ENCODE data around the gene SLC51B. TPM values are rescaled to one million over a fixed set of nuclear protein-coding genes. Genes with fewer than 3 reads are reported as not detected.

The SLC51B gene
- total RNA-seq, 1 donor = not detected

GRCh38 chr15:65020419-65020818, 24.8 kb upstream of the SLC51B start:
- TF ChIP-seq, protein P1, sequence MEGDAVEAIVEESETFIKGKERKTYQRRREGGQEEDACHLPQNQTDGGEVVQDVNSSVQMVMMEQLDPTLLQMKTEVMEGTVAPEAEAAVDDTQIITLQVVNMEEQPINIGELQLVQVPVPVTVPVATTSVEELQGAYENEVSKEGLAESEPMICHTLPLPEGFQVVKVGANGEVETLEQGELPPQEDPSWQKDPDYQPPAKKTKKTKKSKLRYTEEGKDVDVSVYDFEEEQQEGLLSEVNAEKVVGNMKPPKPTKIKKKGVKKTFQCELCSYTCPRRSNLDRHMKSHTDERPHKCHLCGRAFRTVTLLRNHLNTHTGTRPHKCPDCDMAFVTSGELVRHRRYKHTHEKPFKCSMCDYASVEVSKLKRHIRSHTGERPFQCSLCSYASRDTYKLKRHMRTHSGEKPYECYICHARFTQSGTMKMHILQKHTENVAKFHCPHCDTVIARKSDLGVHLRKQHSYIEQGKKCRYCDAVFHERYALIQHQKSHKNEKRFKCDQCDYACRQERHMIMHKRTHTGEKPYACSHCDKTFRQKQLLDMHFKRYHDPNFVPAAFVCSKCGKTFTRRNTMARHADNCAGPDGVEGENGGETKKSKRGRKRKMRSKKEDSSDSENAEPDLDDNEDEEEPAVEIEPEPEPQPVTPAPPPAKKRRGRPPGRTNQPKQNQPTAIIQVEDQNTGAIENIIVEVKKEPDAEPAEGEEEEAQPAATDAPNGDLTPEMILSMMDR (IDR thresholded peaks at IDR 0.05; ENCODE audit: insufficient read depth, low read depth, low read length) = no peak
- DNase-seq (ENCODE audit: low read depth) = no peak
- H3K4me3 ChIP-seq (ENCODE audit: low read depth, low read length) = no peak overlapping the region

GRCh38 chr15:65021488-65021887, 23.7 kb upstream of the SLC51B start:
- no peak overlapping the region for H3K4me3 ChIP-seq (ENCODE audit: low read depth, low read length)
- TF ChIP-seq, protein P1 (IDR thresholded peaks at IDR 0.05; ENCODE audit: insufficient read depth, low read depth, low read length) = no peak
- no peak for DNase-seq (ENCODE audit: low read depth)

DNA sequence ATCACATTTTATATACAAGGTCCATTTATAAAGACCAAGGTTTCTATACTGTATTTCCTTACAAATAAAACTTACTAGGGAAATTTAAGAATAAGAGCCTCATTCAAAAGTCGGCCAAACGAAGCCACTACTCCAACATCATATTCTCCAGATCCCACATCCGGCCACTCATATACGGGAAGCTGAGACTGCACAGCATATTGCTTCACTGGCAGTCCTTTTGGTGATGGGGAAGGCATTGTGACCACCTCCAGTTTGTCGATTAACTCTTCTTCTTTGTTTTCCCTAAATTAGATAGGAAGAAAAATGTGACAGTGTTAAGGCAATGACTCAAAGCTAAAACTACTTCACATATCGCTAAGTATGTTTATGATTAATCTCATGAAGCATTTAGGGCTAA, 18.4 kb upstream of the SLC51B start:
- TF ChIP-seq, protein P1 (IDR thresholded peaks at IDR 0.05; ENCODE audit: insufficient read depth, low read depth, low read length) = no peak
- no peak for DNase-seq (ENCODE audit: low read depth)
- H3K4me3 ChIP-seq (ENCODE audit: low read depth, low read length) = no peak overlapping the region

- DNase-seq (ENCODE audit: low read depth) = no peak
- peak overlapping the region; percentile 12 for H3K4me3 ChIP-seq (ENCODE audit: low read depth, low read length)
- TF ChIP-seq, protein P1 (IDR thresholded peaks at IDR 0.05; ENCODE audit: insufficient read depth, low read depth, low read length) = no peak
These were observed 17.6 kb upstream of the SLC51B start for GRCh38 chr15:65027593-65027992.

- H3K4me3 ChIP-seq (ENCODE audit: low read depth, low read length) = peak overlapping the region; percentile 86
- DNase-seq (ENCODE audit: low read depth) = no peak
- TF ChIP-seq, protein P1 (IDR thresholded peaks at IDR 0.05; ENCODE audit: insufficient read depth, low read depth, low read length) = no peak
These were observed 16.8 kb upstream of the SLC51B start for GRCh38 chr15:65028338-65028737.

- DNase-seq (ENCODE audit: low read depth) = peak; percentile 76
- TF ChIP-seq, protein P1 (IDR thresholded peaks at IDR 0.05; ENCODE audit: insufficient read depth, low read depth, low read length) = no peak
- peak within 1 kb of the TSS; percentile 86 for H3K4me3 ChIP-seq (ENCODE audit: low read depth, low read length)
These were observed 16.1 kb upstream of the SLC51B start, which contains the start of gene MTFMT for GRCh38 chr15:65028921-65029735. MTFMT (minus strand) TSS chr15:65029639; CDS start chr15:65029613, 26 bp downstream.

Measured in fibroblast of villous mesenchyme (primary cell).